ENCODE results near the gene GPC5. TPM values are rescaled to one million over a fixed set of nuclear protein-coding genes. Genes with fewer than 3 reads are reported as not detected.
"Not testable (repeated sequence)": the region's sequence is repeated elsewhere in the genome, so short reads cannot be mapped to it uniquely, and the experiment has no call there.

The GPC5 gene
- total RNA-seq, 1 donor from 2014 or later: 4.0 TPM

- no peak for DNase-seq (ENCODE audit: extremely low read depth, low read depth, low spot score)
These were observed 1451.0 kb downstream of the GPC5 start for GRCh38 chr13:92849381-92849780.

- DNase-seq (ENCODE audit: extremely low read depth, low read depth, low spot score): no peak
These were observed 1466.3 kb downstream of the GPC5 start for GRCh38 chr13:92864584-92865284.

- DNase-seq (ENCODE audit: extremely low read depth, low read depth, low spot score): no peak
These were observed 1474.6 kb downstream of the GPC5 start for GRCh38 chr13:92873029-92873428.

GRCh38 chr13:92886535-92887077 is 1488.2 kb downstream of the GPC5 start:
- no peak for DNase-seq (ENCODE audit: extremely low read depth, low read depth, low spot score)

GRCh38 chr13:92894447-92894846 is 1496.0 kb downstream of the GPC5 start:
- DNase-seq (ENCODE audit: extremely low read depth, low read depth, low spot score): no peak

GRCh38 chr13:92896842-92897241 is 1498.4 kb downstream of the GPC5 start:
- no peak for DNase-seq (ENCODE audit: extremely low read depth, low read depth, low spot score)

GRCh38 chr13:92898946-92899345 is 1500.5 kb downstream of the GPC5 start:
- DNase-seq (ENCODE audit: extremely low read depth, low read depth, low spot score): not testable (repeated sequence)

GRCh38 chr13:92900446-92900845 is 1502.0 kb downstream of the GPC5 start:
- DNase-seq (ENCODE audit: extremely low read depth, low read depth, low spot score): no peak

- no peak for DNase-seq (ENCODE audit: extremely low read depth, low read depth, low spot score)
These were observed 1503.3 kb downstream of the GPC5 start for GRCh38 chr13:92901739-92902138.

GRCh38 chr13:92912629-92913028 is 1514.2 kb downstream of the GPC5 start:
- DNase-seq (ENCODE audit: extremely low read depth, low read depth, low spot score): no peak

- no peak for DNase-seq (ENCODE audit: extremely low read depth, low read depth, low spot score)
These were observed 1515.4 kb downstream of the GPC5 start for GRCh38 chr13:92913840-92914239.

Other genes starting within 250 kb of the GPC5 start
- 1.6 and 2.4 TPM in 2 replicates for gene MIR17HG, start 50.9 kb upstream of the GPC5 start, total RNA-seq